ENCODE measurements around the gene SSPN. TPM values are rescaled to one million over a fixed set of nuclear protein-coding genes. Genes with fewer than 3 reads are reported as not detected.
A peak's percentile ranks its signal among the peaks of the same experiment; 100 is the strongest.

The SSPN gene
- total and polyA plus RNA-seq, 4 donors: 1.2 to 11.4 (median 6.2) TPM

DNA sequence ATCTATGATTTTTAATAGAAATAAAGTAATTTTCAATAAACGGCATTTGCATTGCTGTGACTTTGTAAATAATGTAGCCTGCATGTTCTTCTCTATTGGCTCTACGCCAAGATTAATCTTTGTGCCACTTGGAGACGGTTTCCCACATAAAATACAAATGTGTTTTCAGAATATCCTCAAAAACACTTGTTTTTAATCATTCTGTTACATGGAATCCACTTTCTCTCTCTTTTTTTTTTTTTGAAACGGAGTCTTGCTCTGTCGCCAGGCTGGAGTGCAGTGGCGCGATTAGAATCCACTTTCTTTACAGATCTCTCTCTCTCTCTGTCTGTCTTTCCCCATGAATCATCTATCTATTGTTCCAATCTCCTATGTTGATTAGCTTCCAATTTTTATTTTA is 22.8 kb upstream of the SSPN start:
- ATAC-seq (ENCODE audit: insufficient read depth, low FRiP score): no peak
- 86 to 95% methylated on average over 7 of the region's 7 CpGs for WGBS, 2 donors
- no peaks in the 10 kb centered on the region for H3K36me3 ChIP-seq (ENCODE audit: control insufficient read depth in 4 of 4, insufficient read depth in 4 of 4, low read length in 4 of 4)
- H3K4me3 ChIP-seq: no peak overlapping the region
- no peak overlapping the region for H3K9ac ChIP-seq (ENCODE audit: insufficient read depth in 1 of 2, low read length in 2 of 2)
- peaks cover 0 to 3% (median 0%) of the 10 kb centered on the region in 3 donors for H3K27me3 ChIP-seq (ENCODE audit: control insufficient read depth in 3 of 3, insufficient read depth in 3 of 3, low read length in 2 of 3)
- TF ChIP-seq, protein P1, sequence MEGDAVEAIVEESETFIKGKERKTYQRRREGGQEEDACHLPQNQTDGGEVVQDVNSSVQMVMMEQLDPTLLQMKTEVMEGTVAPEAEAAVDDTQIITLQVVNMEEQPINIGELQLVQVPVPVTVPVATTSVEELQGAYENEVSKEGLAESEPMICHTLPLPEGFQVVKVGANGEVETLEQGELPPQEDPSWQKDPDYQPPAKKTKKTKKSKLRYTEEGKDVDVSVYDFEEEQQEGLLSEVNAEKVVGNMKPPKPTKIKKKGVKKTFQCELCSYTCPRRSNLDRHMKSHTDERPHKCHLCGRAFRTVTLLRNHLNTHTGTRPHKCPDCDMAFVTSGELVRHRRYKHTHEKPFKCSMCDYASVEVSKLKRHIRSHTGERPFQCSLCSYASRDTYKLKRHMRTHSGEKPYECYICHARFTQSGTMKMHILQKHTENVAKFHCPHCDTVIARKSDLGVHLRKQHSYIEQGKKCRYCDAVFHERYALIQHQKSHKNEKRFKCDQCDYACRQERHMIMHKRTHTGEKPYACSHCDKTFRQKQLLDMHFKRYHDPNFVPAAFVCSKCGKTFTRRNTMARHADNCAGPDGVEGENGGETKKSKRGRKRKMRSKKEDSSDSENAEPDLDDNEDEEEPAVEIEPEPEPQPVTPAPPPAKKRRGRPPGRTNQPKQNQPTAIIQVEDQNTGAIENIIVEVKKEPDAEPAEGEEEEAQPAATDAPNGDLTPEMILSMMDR (IDR thresholded peaks at IDR 0.05; ENCODE audit: control extremely low read depth, extremely low read depth): no peak
- no peaks in the 10 kb centered on the region for H3K4me1 ChIP-seq (ENCODE audit: control insufficient read depth in 5 of 5, insufficient read depth in 5 of 5, low read length in 5 of 5)
- no peak overlapping the region for H3K27ac ChIP-seq (ENCODE audit: low read depth in 1 of 2, low read length in 1 of 2)
- no peaks in the 10 kb centered on the region for H3K9me3 ChIP-seq (ENCODE audit: control insufficient read depth in 4 of 4, insufficient read depth in 3 of 4, low read length in 3 of 4)
- peak in 1 of 3 donors; percentile 21 for DNase-seq

DNA sequence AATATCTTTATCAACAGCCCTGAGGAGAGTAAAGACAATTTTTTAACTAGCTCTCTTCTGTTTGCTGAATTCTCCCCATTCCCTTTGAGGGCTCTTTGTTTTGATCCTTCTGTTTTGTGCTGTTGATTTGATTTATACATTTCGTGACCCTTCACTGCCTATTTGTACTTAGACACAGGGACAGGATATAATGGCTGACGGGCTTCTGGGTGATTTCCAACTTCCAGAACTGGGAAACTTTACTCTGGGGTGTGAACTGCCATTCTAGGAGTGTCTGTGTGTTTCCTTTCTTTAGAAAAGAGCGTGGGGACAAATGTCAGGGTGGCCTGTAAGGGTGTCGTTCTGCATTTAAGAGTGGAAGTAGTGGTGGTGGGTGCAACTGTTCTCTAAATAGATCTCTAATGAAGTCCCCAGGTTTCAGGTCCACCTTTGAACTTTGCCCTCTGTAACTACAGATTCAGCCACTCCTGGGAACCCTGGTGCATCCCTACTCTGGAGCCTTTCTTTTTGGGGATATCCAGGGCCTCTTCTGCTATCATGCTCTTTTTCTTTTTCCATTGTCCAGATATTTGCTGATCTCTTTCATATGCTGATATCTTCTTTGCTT is 22.3 kb upstream of the SSPN start:
- Histone ChIP-seq H3K9me3 (ENCODE audit: control insufficient read depth in 4 of 4, insufficient read depth in 3 of 4, low read length in 3 of 4) (no peaks in the 10 kb centered on the region), H3K4me1 (ENCODE audit: control insufficient read depth in 5 of 5, insufficient read depth in 5 of 5, low read length in 5 of 5) (no peaks in the 10 kb centered on the region), H3K27me3 (ENCODE audit: control insufficient read depth in 3 of 3, insufficient read depth in 3 of 3, low read length in 2 of 3) (peaks cover 0 to 3% (median 0%) of the 10 kb centered on the region in 3 donors), H3K36me3 (ENCODE audit: control insufficient read depth in 4 of 4, insufficient read depth in 4 of 4, low read length in 4 of 4) (no peaks in the 10 kb centered on the region), H3K9ac (ENCODE audit: insufficient read depth in 1 of 2, low read length in 2 of 2) (no peak overlapping the region), H3K4me3 (no peak overlapping the region), H3K27ac (ENCODE audit: low read depth in 1 of 2, low read length in 1 of 2) (no peak overlapping the region)
- ATAC-seq (ENCODE audit: insufficient read depth, low FRiP score): no peak
- TF ChIP-seq, protein P1 (IDR thresholded peaks at IDR 0.05; ENCODE audit: control extremely low read depth, extremely low read depth): no peak
- peak in 1 of 3 donors; percentile 7 for DNase-seq
- 65 to 76% methylated on average over 4 of the region's 4 CpGs for WGBS, 2 donors

DNA sequence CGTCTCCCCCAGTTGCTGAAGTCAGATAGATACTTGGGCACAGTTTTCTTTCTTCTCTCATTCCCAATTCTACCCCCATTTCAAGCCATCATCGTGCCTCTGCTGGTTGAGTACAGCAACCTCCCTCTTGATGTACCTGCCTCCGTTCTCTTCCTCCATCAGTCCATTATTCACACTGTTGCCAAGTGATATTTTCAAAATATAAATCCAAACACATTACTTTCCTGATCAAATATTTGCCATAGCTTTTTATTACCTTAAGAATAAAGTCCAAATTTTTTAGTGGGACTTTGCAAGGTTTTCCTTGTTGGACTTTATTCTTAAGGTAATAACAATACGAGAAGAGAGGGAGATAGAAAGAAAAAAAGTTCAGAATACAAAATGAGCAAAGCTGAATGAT is 18.6 kb upstream of the SSPN start:
- peaks cover 0 to 3% (median 0%) of the 10 kb centered on the region in 3 donors for H3K27me3 ChIP-seq (ENCODE audit: control insufficient read depth in 3 of 3, insufficient read depth in 3 of 3, low read length in 2 of 3)
- H3K9ac ChIP-seq (ENCODE audit: insufficient read depth in 1 of 2, low read length in 2 of 2): no peak overlapping the region
- H3K9me3 ChIP-seq (ENCODE audit: control insufficient read depth in 4 of 4, insufficient read depth in 3 of 4, low read length in 3 of 4): no peaks in the 10 kb centered on the region
- ATAC-seq (ENCODE audit: insufficient read depth, low FRiP score) (no peak), DNase-seq (no peak)
- H3K27ac ChIP-seq (ENCODE audit: low read depth in 1 of 2, low read length in 1 of 2): no peak overlapping the region
- no peak overlapping the region for H3K4me3 ChIP-seq
- no peaks in the 10 kb centered on the region for H3K4me1 ChIP-seq (ENCODE audit: control insufficient read depth in 5 of 5, insufficient read depth in 5 of 5, low read length in 5 of 5)
- no peaks in the 10 kb centered on the region for H3K36me3 ChIP-seq (ENCODE audit: control insufficient read depth in 4 of 4, insufficient read depth in 4 of 4, low read length in 4 of 4)
- TF ChIP-seq, protein P1 (IDR thresholded peaks at IDR 0.05; ENCODE audit: control extremely low read depth, extremely low read depth): no peak
- WGBS, 2 donors: 85 to 88% methylated on average over 4 of the region's 4 CpGs

DNA sequence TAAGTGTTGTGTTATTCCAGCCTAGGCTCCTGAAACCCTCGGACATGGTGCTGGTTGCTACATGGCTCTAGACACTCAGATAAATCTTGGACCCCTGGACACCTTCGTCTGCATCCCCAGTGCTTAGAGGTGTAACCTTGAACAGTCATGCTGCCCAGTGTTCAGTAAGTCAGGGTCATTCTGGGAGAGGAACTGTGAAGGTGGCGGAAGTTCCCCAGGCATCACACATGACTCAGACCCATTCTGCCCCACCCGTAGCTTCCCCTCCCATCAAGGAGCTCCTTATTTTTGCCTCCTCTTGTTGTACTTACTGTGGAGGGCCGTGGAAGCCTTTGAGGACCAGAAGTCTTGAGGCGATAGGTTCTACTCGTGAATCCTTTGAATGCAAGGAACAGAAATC is 18.1 kb upstream of the SSPN start:
- ATAC-seq (ENCODE audit: insufficient read depth, low FRiP score) (no peak), DNase-seq (no peak)
- no peaks in the 10 kb centered on the region for H3K9me3 ChIP-seq (ENCODE audit: control insufficient read depth in 4 of 4, insufficient read depth in 3 of 4, low read length in 3 of 4)
- no peaks in the 10 kb centered on the region for H3K36me3 ChIP-seq (ENCODE audit: control insufficient read depth in 4 of 4, insufficient read depth in 4 of 4, low read length in 4 of 4)
- no peak overlapping the region for H3K27ac ChIP-seq (ENCODE audit: low read depth in 1 of 2, low read length in 1 of 2)
- no peaks in the 10 kb centered on the region for H3K4me1 ChIP-seq (ENCODE audit: control insufficient read depth in 5 of 5, insufficient read depth in 5 of 5, low read length in 5 of 5)
- WGBS, 2 donors: 70 to 81% methylated on average over 7 of the region's 7 CpGs
- H3K27me3 ChIP-seq (ENCODE audit: control insufficient read depth in 3 of 3, insufficient read depth in 3 of 3, low read length in 2 of 3): peaks cover 0 to 3% (median 0%) of the 10 kb centered on the region in 3 donors
- TF ChIP-seq, protein P1 (IDR thresholded peaks at IDR 0.05; ENCODE audit: control extremely low read depth, extremely low read depth): no peak
- H3K4me3 ChIP-seq: no peak overlapping the region
- no peak overlapping the region for H3K9ac ChIP-seq (ENCODE audit: insufficient read depth in 1 of 2, low read length in 2 of 2)

All from lung (tissue), 12 donors.